MM.1S (cell line): ENCODE results near the gene WASF1.

Experiments used
- DNase-seq: peaks from one replicate; pipeline ENCODE4 v3.0.0-alpha.2; 2015
- H2AFZ ChIP-seq: fragments of 300-600 bp; sonication (generic); 2 replicates; pipeline ENCODE4 v1.6.0; 2016; ENCODE audit warnings: antibody characterized with exemption, low read length
- H3F3A ChIP-seq: fragments of 300-600 bp; sonication (generic); 2 replicates; pipeline ENCODE4 v1.6.1; 2016; ENCODE audit warnings: mild to moderate bottlenecking, antibody characterized with exemption, low read length, moderate library complexity, mixed read lengths; ENCODE audit not compliant: insufficient read depth
- H3K27ac ChIP-seq: fragments of 300-600 bp; sonication (generic); 2 replicates; pipeline ENCODE4 v1.5.1; 2016; ENCODE audit warnings: mild to moderate bottlenecking, low read length
- H3K27me3 ChIP-seq: fragments of 300-600 bp; sonication (generic); replicated peaks from 2 replicates; pipeline ENCODE4 v1.6.0; 2016; ENCODE audit warnings: low read length; ENCODE audit not compliant: insufficient read depth
- H3K36me3 ChIP-seq: fragments of 300-600 bp; sonication (generic); replicated peaks from 2 replicates; pipeline ENCODE4 v1.6.1; 2016; ENCODE audit warnings: mild to moderate bottlenecking, low read length, mixed read lengths; ENCODE audit not compliant: insufficient read depth
- H3K4me1 ChIP-seq: fragments of 300-600 bp; sonication (generic); 2 replicates; pipeline ENCODE4 v1.6.1; 2016; ENCODE audit warnings: low read length, mixed read lengths
- H3K4me2 ChIP-seq: fragments of 300-600 bp; sonication (generic); 2 replicates; pipeline ENCODE4 v1.6.0; 2016; ENCODE audit warnings: low read depth, low read length
- H3K4me3 ChIP-seq: fragments of 300-600 bp; sonication (generic); 2 replicates; pipeline ENCODE4 v1.5.1; 2016; ENCODE audit warnings: low read length, mixed read lengths
- H3K79me2 ChIP-seq: fragments of 300-600 bp; sonication (generic); 2 replicates; pipeline ENCODE4 v1.6.1; 2016; ENCODE audit warnings: mixed run types, low read length, mixed read lengths
- H3K9ac ChIP-seq: fragments of 300-600 bp; sonication (generic); 2 replicates; pipeline ENCODE4 v1.6.1; 2016; ENCODE audit warnings: low read length, mixed read lengths
- H3K9me2 ChIP-seq: fragments of 300-600 bp; sonication (generic); replicated peaks from 2 replicates; pipeline ENCODE4 v1.6.1; 2016; ENCODE audit warnings: mild to moderate bottlenecking, low read length, mixed read lengths; ENCODE audit not compliant: insufficient read depth
- H3K9me3 ChIP-seq: fragments of 300-600 bp; sonication (generic); replicated peaks from 2 replicates; pipeline ENCODE4 v1.6.1; 2016; ENCODE audit warnings: mild to moderate bottlenecking, low read length, mixed read lengths; ENCODE audit not compliant: insufficient read depth
- H4K20me1 ChIP-seq: fragments of 300-600 bp; sonication (generic); 2 replicates; pipeline ENCODE4 v1.6.1; 2016; ENCODE audit warnings: mild to moderate bottlenecking, low read length, moderate library complexity, mixed read lengths; ENCODE audit not compliant: insufficient read depth
- CTCF ChIP-seq: fragments of 300-600 bp; sonication (generic); IDR thresholded peaks from 2 replicates; pipeline ENCODE4 v1.5.1; 2016; ENCODE audit warnings: antibody characterized with exemption, low read length, mixed read lengths
- EZH2 ChIP-seq: fragments of 300-600 bp; sonication (generic); optimal IDR thresholded peaks from 2 replicates; pipeline ENCODE3; 2017; ENCODE audit warnings: low read depth, mild to moderate bottlenecking, antibody characterized with exemption, low read length, mixed read lengths
- EZH2phosphoT487 ChIP-seq: fragments of 300-600 bp; sonication (generic); IDR thresholded peaks from 2 replicates; pipeline ENCODE4 v1.6.1; 2018; ENCODE audit warnings: antibody characterized with exemption, low read length

Gene WASF1

DNA sequence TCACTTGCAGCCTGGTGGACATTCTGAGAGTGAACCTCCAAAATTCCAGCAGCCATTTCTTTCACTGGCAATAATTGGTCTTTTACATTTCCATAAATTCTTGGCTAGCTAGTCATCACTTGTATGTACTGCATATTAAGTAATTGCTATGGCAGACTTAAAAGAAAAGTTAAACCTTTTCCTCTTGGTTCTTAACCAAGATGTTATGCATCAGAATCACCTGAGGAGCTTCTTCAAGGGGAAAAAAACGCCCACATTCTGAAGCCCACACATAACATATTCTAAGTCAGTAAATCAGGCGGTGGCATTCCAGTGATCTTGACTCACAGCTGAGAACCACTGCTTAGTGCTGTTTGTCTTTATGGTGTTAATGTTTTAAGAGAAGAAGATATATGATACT lies 37.8 kb upstream of the WASF1 start:
- no peak overlapping the region for H2AFZ ChIP-seq
- no peaks in the 10 kb centered on the region for H3K4me1 ChIP-seq
- H3K9ac ChIP-seq, result no peak overlapping the region
- peaks cover 5% of the 10 kb centered on the region for H3K36me3 ChIP-seq
- no peak overlapping the region for H3K4me3 ChIP-seq
- TF ChIP-seq EZH2phosphoT487 (no peak), CTCF (no peak), EZH2 (no peak)
- no peak for DNase-seq
- H3K9me2 ChIP-seq, result no peaks in the 10 kb centered on the region
- H3K27ac ChIP-seq, result no peak overlapping the region
- H4K20me1 ChIP-seq, result no peaks in the 10 kb centered on the region
- no peaks in the 10 kb centered on the region for H3K27me3 ChIP-seq
- no peaks in the 10 kb centered on the region for H3K79me2 ChIP-seq
- no peak overlapping the region for H3K4me2 ChIP-seq
- H3F3A ChIP-seq, result no peaks in the 10 kb centered on the region
- no peaks in the 10 kb centered on the region for H3K9me3 ChIP-seq

GRCh38 chr6:110216140-110216539 lies 36.7 kb upstream of the WASF1 start:
- Histone ChIP-seq H3K4me3 (no peak overlapping the region), H2AFZ (no peak overlapping the region), H3K79me2 (no peaks in the 10 kb centered on the region), H3K9ac (no peak overlapping the region), H3K9me2 (no peaks in the 10 kb centered on the region), H3K9me3 (no peaks in the 10 kb centered on the region), H4K20me1 (no peaks in the 10 kb centered on the region), H3F3A (no peaks in the 10 kb centered on the region), H3K4me1 (no peaks in the 10 kb centered on the region), H3K36me3 (peaks cover 5% of the 10 kb centered on the region), H3K4me2 (no peak overlapping the region), H3K27ac (no peak overlapping the region), H3K27me3 (no peaks in the 10 kb centered on the region)
- no peak for TF ChIP-seq EZH2
- TF ChIP-seq CTCF, result no peak
- no peak for TF ChIP-seq EZH2phosphoT487
- no peak for DNase-seq

GRCh38 chr6:110214338-110214737 lies 34.9 kb upstream of the WASF1 start:
- H2AFZ ChIP-seq, result no peak overlapping the region
- H3K9ac ChIP-seq, result no peak overlapping the region
- no peaks in the 10 kb centered on the region for H3K4me1 ChIP-seq
- no peaks in the 10 kb centered on the region for H3K79me2 ChIP-seq
- no peaks in the 10 kb centered on the region for H3K9me3 ChIP-seq
- no peak overlapping the region for H3K27ac ChIP-seq
- no peaks in the 10 kb centered on the region for H3F3A ChIP-seq
- H4K20me1 ChIP-seq, result no peaks in the 10 kb centered on the region
- no peak for DNase-seq
- no peak overlapping the region for H3K4me2 ChIP-seq
- TF ChIP-seq CTCF (no peak), EZH2phosphoT487 (no peak), EZH2 (no peak)
- no peak overlapping the region for H3K4me3 ChIP-seq
- no peaks in the 10 kb centered on the region for H3K27me3 ChIP-seq
- no peaks in the 10 kb centered on the region for H3K9me2 ChIP-seq
- H3K36me3 ChIP-seq, result no peaks in the 10 kb centered on the region; the same call in 1 of the 2 replicates

GRCh38 chr6:110211753-110212152 lies 32.3 kb upstream of the WASF1 start:
- H3K9me3 ChIP-seq, result no peaks in the 10 kb centered on the region
- no peak overlapping the region for H2AFZ ChIP-seq
- DNase-seq, result no peak
- H3K79me2 ChIP-seq, result 0 out of 2 replicates have a peak, but pooled peaks cover 2% of the 10 kb centered on the region
- peaks cover 5% of the 10 kb centered on the region; the same call in 1 of the 2 replicates for H3K36me3 ChIP-seq
- no peaks in the 10 kb centered on the region for H3F3A ChIP-seq
- H3K27me3 ChIP-seq, result no peaks in the 10 kb centered on the region
- no peaks in the 10 kb centered on the region for H3K4me1 ChIP-seq
- no peak overlapping the region for H3K4me3 ChIP-seq
- H4K20me1 ChIP-seq, result no peaks in the 10 kb centered on the region
- no peak overlapping the region for H3K27ac ChIP-seq
- no peak overlapping the region for H3K9ac ChIP-seq
- no peak for TF ChIP-seq EZH2
- no peak for TF ChIP-seq EZH2phosphoT487
- H3K4me2 ChIP-seq, result no peak overlapping the region
- no peaks in the 10 kb centered on the region for H3K9me2 ChIP-seq
